ENCODE data around the gene BLOC1S1. TPM values are rescaled to one million over a fixed set of nuclear protein-coding genes. Genes with fewer than 3 reads are reported as not detected.
A peak's percentile ranks its signal among the peaks of the same experiment; 100 is the strongest.

Gene BLOC1S1
- total RNA-seq, 1 donor from 2014 or later, result 71.2 TPM

DNA sequence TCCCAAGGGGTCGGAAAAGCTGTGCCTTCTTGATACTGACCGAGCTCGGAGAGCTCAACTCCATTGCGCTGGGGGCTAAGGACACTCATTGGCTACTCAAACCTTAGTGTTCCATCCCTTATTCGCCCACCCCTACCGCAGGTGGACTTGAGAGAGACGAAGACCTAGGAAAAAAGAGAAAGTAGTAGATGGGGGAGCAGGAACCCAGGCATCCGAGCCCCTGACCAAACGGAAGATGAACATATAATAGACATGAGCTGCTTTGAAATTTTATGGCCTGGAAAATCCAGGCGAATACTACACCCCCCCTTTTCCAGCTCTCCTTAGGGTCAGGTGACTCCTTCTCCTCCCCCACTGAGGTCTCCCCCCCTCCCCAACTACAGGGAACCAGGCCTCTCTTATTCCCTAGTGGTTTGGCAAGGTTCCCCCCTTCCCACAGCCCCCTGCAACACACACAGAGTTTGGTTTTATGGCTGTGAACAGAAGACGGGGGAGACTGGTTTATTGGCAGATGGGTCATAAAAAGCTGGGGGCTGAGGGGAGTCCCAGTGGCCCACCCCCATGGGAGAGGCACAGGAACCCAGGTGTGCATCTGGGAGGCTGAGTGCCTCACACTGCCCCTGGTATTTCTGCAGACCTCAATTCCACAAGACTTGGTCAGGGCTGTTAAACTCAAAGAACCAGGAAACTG is 28.6 kb downstream of the BLOC1S1 start:
- TF ChIP-seq, protein P1, sequence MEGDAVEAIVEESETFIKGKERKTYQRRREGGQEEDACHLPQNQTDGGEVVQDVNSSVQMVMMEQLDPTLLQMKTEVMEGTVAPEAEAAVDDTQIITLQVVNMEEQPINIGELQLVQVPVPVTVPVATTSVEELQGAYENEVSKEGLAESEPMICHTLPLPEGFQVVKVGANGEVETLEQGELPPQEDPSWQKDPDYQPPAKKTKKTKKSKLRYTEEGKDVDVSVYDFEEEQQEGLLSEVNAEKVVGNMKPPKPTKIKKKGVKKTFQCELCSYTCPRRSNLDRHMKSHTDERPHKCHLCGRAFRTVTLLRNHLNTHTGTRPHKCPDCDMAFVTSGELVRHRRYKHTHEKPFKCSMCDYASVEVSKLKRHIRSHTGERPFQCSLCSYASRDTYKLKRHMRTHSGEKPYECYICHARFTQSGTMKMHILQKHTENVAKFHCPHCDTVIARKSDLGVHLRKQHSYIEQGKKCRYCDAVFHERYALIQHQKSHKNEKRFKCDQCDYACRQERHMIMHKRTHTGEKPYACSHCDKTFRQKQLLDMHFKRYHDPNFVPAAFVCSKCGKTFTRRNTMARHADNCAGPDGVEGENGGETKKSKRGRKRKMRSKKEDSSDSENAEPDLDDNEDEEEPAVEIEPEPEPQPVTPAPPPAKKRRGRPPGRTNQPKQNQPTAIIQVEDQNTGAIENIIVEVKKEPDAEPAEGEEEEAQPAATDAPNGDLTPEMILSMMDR (IDR thresholded peaks at IDR 0.05; ENCODE audit: partially characterized antibody, unreplicated experiment), result no peak
- peak overlapping the region; percentile 95 for H3K27ac Mint-ChIP-seq (ENCODE audit: unreplicated experiment)
- peaks cover 13% of the 10 kb centered on the region for H3K27me3 Mint-ChIP-seq (ENCODE audit: unreplicated experiment)
- peaks cover 19% of the 10 kb centered on the region for H3K9me3 Mint-ChIP-seq (ENCODE audit: unreplicated experiment)
- peak overlapping the region; percentile 99 for H3K4me3 Mint-ChIP-seq (ENCODE audit: unreplicated experiment)
- peaks cover 42% of the 10 kb centered on the region for H3K4me1 Mint-ChIP-seq (ENCODE audit: low read depth, unreplicated experiment)
- DNase-seq, result no peak
- H3K36me3 Mint-ChIP-seq (ENCODE audit: unreplicated experiment), result no peaks in the 10 kb centered on the region

- Mint-ChIP-seq H3K36me3 (ENCODE audit: unreplicated experiment) (no peaks in the 10 kb centered on the region), H3K27ac (ENCODE audit: unreplicated experiment) (peak overlapping the region; percentile 97), H3K27me3 (ENCODE audit: unreplicated experiment) (peaks cover 13% of the 10 kb centered on the region), H3K9me3 (ENCODE audit: unreplicated experiment) (peaks cover 21% of the 10 kb centered on the region), H3K4me3 (ENCODE audit: unreplicated experiment) (peak overlapping the region; percentile 99), H3K4me1 (ENCODE audit: low read depth, unreplicated experiment) (peaks cover 44% of the 10 kb centered on the region)
- TF ChIP-seq, protein P1 (IDR thresholded peaks at IDR 0.05; ENCODE audit: partially characterized antibody, unreplicated experiment), result no peak
- DNase-seq, result peak; percentile 85
Observed at GRCh38 chr12:55745361-55746173, 29.7 kb downstream of the BLOC1S1 start.

- DNase-seq, result no peak
- H3K27me3 Mint-ChIP-seq (ENCODE audit: unreplicated experiment), result peaks cover 13% of the 10 kb centered on the region
- TF ChIP-seq, protein P1 (IDR thresholded peaks at IDR 0.05; ENCODE audit: partially characterized antibody, unreplicated experiment), result no peak
- H3K4me3 Mint-ChIP-seq (ENCODE audit: unreplicated experiment), result peak overlapping the region; percentile 89
- no peaks in the 10 kb centered on the region for H3K36me3 Mint-ChIP-seq (ENCODE audit: unreplicated experiment)
- H3K27ac Mint-ChIP-seq (ENCODE audit: unreplicated experiment), result peak overlapping the region; percentile 97
- H3K9me3 Mint-ChIP-seq (ENCODE audit: unreplicated experiment), result peaks cover 21% of the 10 kb centered on the region
- peaks cover 52% of the 10 kb centered on the region for H3K4me1 Mint-ChIP-seq (ENCODE audit: low read depth, unreplicated experiment)
Observed at GRCh38 chr12:55746174-55746912, 30.5 kb downstream of the BLOC1S1 start.

DNA sequence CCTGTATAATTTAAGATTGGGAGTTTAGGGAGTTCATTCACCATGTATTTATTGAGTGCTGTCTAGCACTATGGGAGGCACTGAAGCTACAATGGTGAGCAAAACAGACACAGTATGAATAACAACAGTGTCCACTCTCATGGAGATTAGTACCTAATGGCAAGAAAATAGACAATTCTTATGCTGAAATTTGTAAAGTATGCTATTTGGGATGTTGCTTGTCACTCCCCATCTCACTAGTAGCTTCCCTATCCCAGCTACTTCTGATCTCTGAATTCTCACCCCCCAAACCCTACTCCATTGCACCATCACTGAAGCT is 31.0 kb downstream of the BLOC1S1 start:
- Mint-ChIP-seq H3K27ac (ENCODE audit: unreplicated experiment) (peak overlapping the region; percentile 97), H3K9me3 (ENCODE audit: unreplicated experiment) (peaks cover 21% of the 10 kb centered on the region), H3K27me3 (ENCODE audit: unreplicated experiment) (peaks cover 14% of the 10 kb centered on the region), H3K4me3 (ENCODE audit: unreplicated experiment) (peak overlapping the region; percentile 89), H3K4me1 (ENCODE audit: low read depth, unreplicated experiment) (peaks cover 49% of the 10 kb centered on the region), H3K36me3 (ENCODE audit: unreplicated experiment) (no peaks in the 10 kb centered on the region)
- no peak for DNase-seq
- TF ChIP-seq, protein P1 (IDR thresholded peaks at IDR 0.05; ENCODE audit: partially characterized antibody, unreplicated experiment), result no peak
